ENCODE measurements around the gene MMEL1. TPM values are rescaled to one million over a fixed set of nuclear protein-coding genes. Genes with fewer than 3 reads are reported as not detected.
"Not testable (repeated sequence)": the region's sequence is repeated elsewhere in the genome, so short reads cannot be mapped to it uniquely, and the experiment has no call there.

The MMEL1 gene
- total RNA-seq, 4 donors from 2014 or later: 0.78 to 1.7 (median 0.80) TPM; not detected in 1

DNA sequence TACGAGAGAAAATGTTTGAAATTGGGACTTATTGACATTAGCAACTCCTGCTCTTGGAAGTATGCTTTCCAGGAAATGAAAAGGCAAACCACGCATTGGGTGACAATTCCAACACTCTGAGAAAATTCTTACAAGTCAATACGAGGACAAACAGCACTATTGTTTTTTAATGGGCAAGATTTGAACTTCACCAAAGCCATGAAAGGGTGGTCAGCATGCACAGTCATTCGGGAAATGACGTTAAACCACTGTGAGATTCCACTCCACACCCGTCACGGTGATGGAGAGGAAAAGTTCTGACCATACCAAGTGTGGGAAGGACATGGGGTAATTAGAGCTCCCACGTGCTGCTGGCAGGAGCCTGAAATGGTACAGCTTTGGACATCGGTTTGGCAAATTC, 58.5 kb downstream of the MMEL1 start:
- DNase-seq (ENCODE audit: extremely low spot score): no peak
- WGBS: 76% methylated on average over 9 of the region's 9 CpGs
- peaks cover 0 to 61% (median 7%) of the 10 kb centered on the region in 4 donors for H3K27me3 ChIP-seq

GRCh38 chr1:2573250-2573920, 59.4 kb downstream of the MMEL1 start:
- no peak for DNase-seq (ENCODE audit: extremely low spot score)
- H3K36me3 ChIP-seq: no peaks in the 10 kb centered on the region
- H3K9me3 ChIP-seq: peaks cover 0 to 6% (median 3%) of the 10 kb centered on the region in 4 donors
- intact Hi-C loops (cut with DNase I): no loop called here
- no peak for TF ChIP-seq EP300 (IDR thresholded peaks at IDR 0.05)
- TF ChIP-seq POLR2A (IDR thresholded peaks at IDR 0.05; ENCODE audit: low read depth): no peak
- no peak for TF ChIP-seq POLR2AphosphoS5 (IDR thresholded peaks at IDR 0.05)
- TF ChIP-seq, protein P1, sequence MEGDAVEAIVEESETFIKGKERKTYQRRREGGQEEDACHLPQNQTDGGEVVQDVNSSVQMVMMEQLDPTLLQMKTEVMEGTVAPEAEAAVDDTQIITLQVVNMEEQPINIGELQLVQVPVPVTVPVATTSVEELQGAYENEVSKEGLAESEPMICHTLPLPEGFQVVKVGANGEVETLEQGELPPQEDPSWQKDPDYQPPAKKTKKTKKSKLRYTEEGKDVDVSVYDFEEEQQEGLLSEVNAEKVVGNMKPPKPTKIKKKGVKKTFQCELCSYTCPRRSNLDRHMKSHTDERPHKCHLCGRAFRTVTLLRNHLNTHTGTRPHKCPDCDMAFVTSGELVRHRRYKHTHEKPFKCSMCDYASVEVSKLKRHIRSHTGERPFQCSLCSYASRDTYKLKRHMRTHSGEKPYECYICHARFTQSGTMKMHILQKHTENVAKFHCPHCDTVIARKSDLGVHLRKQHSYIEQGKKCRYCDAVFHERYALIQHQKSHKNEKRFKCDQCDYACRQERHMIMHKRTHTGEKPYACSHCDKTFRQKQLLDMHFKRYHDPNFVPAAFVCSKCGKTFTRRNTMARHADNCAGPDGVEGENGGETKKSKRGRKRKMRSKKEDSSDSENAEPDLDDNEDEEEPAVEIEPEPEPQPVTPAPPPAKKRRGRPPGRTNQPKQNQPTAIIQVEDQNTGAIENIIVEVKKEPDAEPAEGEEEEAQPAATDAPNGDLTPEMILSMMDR (IDR thresholded peaks at IDR 0.05): no peak
- peaks cover 0 to 64% (median 4%) of the 10 kb centered on the region in 4 donors for H3K27me3 ChIP-seq
- peaks cover 8 to 20% (median 12%) of the 10 kb centered on the region in 4 donors for H3K4me1 ChIP-seq
- H3K4me3 ChIP-seq: no peak overlapping the region
- no peak overlapping the region for H3K27ac ChIP-seq (replicated peaks in 1 of 4)
- 84% methylated on average over 8 of the region's 8 CpGs for WGBS

More for the DNA sequence above, 58.5 kb downstream of the MMEL1 start:
- no peak overlapping the region for H3K4me3 ChIP-seq
- intact Hi-C loops (cut with DNase I): no loop called here
- peaks cover 0 to 6% (median 3%) of the 10 kb centered on the region in 4 donors for H3K9me3 ChIP-seq
- H3K27ac ChIP-seq (replicated peaks in 1 of 4): no peak overlapping the region
- TF ChIP-seq POLR2AphosphoS5 (IDR thresholded peaks at IDR 0.05) (no peak), POLR2A (IDR thresholded peaks at IDR 0.05; ENCODE audit: low read depth) (no peak), EP300 (IDR thresholded peaks at IDR 0.05) (no peak)
- TF ChIP-seq, protein P1 (IDR thresholded peaks at IDR 0.05): no peak
- H3K4me1 ChIP-seq: peaks cover 14 to 20% (median 15%) of the 10 kb centered on the region in 4 donors
- H3K36me3 ChIP-seq: no peaks in the 10 kb centered on the region

DNA sequence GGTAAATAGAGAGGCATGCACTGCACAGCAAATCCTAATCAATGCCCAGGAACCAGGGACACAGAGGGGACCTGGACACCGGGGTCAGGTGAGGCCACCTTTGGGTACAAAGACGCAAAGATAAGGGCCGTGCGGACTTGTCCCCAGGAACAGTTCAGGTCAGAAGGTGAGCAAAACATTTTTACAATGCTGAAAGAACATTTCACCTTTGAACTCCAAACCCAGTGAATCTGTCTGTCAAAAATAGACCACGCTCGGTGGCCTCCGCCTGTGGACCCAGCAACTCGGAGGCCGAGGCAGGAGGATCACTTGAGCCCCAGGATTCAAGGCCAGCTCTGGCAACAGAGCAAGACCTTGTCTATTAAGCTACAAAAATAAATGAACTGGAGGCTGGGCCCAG, 61.5 kb downstream of the MMEL1 start:
- peaks cover 0 to 6% (median 3%) of the 10 kb centered on the region in 4 donors for H3K9me3 ChIP-seq
- H3K4me1 ChIP-seq: peaks cover 4 to 9% (median 7%) of the 10 kb centered on the region in 4 donors
- intact Hi-C loops (cut with DNase I): no loop called here
- DNase-seq (ENCODE audit: extremely low spot score): no peak
- no peak overlapping the region for H3K27ac ChIP-seq (replicated peaks in 1 of 4)
- TF ChIP-seq EP300 (IDR thresholded peaks at IDR 0.05) (no peak), POLR2AphosphoS5 (IDR thresholded peaks at IDR 0.05) (no peak), POLR2A (IDR thresholded peaks at IDR 0.05; ENCODE audit: low read depth) (no peak)
- TF ChIP-seq, protein P1 (IDR thresholded peaks at IDR 0.05): no peak
- 89% methylated on average over 9 of the region's 9 CpGs for WGBS
- peaks cover 0 to 71% (median 4%) of the 10 kb centered on the region in 4 donors for H3K27me3 ChIP-seq
- no peaks in the 10 kb centered on the region for H3K36me3 ChIP-seq
- H3K4me3 ChIP-seq: no peak overlapping the region

DNA sequence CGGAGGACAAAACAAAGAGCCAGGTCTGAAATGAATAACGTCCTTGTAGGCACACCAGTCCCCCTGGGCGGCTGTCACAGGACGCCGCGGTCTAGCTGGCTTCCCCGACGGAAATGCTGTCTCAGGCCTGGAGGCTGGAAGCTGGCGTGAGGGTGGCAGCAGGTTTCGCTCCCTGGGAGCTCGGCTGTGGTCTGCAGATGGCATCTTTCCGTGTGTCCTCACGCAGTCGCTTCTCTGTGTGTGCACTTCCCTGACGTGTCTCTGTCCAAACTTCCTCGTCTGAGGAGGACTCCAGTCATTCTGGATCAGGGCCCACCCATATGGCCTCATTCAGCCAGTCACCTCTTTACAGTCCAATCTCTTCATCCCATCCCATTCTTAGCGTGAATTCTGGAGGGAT, 62.5 kb downstream of the MMEL1 start:
- WGBS: 80% methylated on average over 17 of the region's 17 CpGs

DNA sequence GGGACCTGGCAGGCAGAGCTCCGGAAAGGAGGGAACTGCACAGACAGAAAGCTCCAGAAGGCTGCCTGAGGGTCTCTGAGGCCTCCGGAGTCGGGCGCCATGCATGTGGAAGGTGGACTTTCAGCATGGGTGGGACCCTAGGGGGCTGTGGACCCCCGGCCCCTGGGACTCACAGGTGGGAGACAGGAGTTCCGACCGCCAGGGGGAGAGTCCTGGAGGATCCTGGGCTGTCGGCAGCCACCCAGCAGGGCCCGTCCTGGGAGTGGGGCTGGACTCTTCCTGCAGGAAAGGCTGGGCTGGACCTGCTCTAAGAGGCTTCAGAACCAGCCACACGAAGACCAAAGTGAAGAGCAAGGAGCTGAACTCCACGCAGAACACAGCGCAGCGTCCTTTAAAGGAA, 63.1 kb downstream of the MMEL1 start:
- 74% methylated on average over 11 of the region's 13 CpGs for WGBS

More for the DNA sequence above, 62.5 kb downstream of the MMEL1 start:
- intact Hi-C loops (cut with DNase I): no loop called here
- H3K4me1 ChIP-seq: no peaks in the 10 kb centered on the region
- H3K27me3 ChIP-seq: peaks cover 0 to 69% (median 4%) of the 10 kb centered on the region in 4 donors
- H3K4me3 ChIP-seq: no peak overlapping the region
- DNase-seq (ENCODE audit: extremely low spot score): no peak
- H3K36me3 ChIP-seq: no peaks in the 10 kb centered on the region
- no peak overlapping the region for H3K27ac ChIP-seq (replicated peaks in 1 of 4)
- TF ChIP-seq, protein P1 (IDR thresholded peaks at IDR 0.05): no peak
- TF ChIP-seq POLR2A (IDR thresholded peaks at IDR 0.05; ENCODE audit: low read depth) (no peak), EP300 (IDR thresholded peaks at IDR 0.05) (no peak), POLR2AphosphoS5 (IDR thresholded peaks at IDR 0.05) (no peak)
- peaks cover 0 to 6% (median 3%) of the 10 kb centered on the region in 4 donors for H3K9me3 ChIP-seq

More for the DNA sequence above, 63.1 kb downstream of the MMEL1 start:
- H3K4me3 ChIP-seq; H3K27ac ChIP-seq (replicated peaks in 1 of 4); DNase-seq (ENCODE audit: extremely low spot score); H3K4me1 ChIP-seq; H3K9me3 ChIP-seq; H3K36me3 ChIP-seq; intact Hi-C loops (cut with DNase I): not testable (repeated sequence)
- H3K27me3 ChIP-seq: peaks cover 0 to 65% (median 4%) of the 10 kb centered on the region in 4 donors
